ENCODE results near the gene BMPER. TPM values are rescaled to one million over a fixed set of nuclear protein-coding genes. Genes with fewer than 3 reads are reported as not detected.

Gene BMPER
- total RNA-seq, 2 experiments from 2014 or later = not detected

- no peaks in the 10 kb centered on the region for H3K4me1 Mint-ChIP-seq (ENCODE audit: low read depth)
- CTCF ChIA-PET = no interaction called here
- no peaks in the 10 kb centered on the region for H3K27me3 Mint-ChIP-seq
- no peak for DNase-seq
- H3K27ac Mint-ChIP-seq = no peak overlapping the region
- H3K9me3 Mint-ChIP-seq = no peaks in the 10 kb centered on the region
- POLR2A ChIA-PET = no interaction called here
- intact Hi-C loops (cut with micrococcal nuclease) = no loop called here
- H3K36me3 Mint-ChIP-seq = no peaks in the 10 kb centered on the region
- no peak overlapping the region for H3K4me3 Mint-ChIP-seq
Observed at GRCh38 chr7:34070511-34071323, 165.4 kb downstream of the BMPER start.

- Mint-ChIP-seq H3K27me3 (no peaks in the 10 kb centered on the region), H3K27ac (no peak overlapping the region), H3K9me3 (no peaks in the 10 kb centered on the region), H3K4me3 (no peak overlapping the region), H3K4me1 (ENCODE audit: low read depth) (no peaks in the 10 kb centered on the region), H3K36me3 (no peaks in the 10 kb centered on the region)
- ChIA-PET POLR2A (no interaction called here), CTCF (interaction anchor here (1.4 kb wide), 1 partner anchor 14 kb away, joined by 3 read pairs; no protein-coding TSS in a partner anchor)
- no peak for DNase-seq
- intact Hi-C loops (cut with micrococcal nuclease) = no loop called here
Observed at GRCh38 chr7:34073676-34074075, 168.3 kb downstream of the BMPER start.

DNA sequence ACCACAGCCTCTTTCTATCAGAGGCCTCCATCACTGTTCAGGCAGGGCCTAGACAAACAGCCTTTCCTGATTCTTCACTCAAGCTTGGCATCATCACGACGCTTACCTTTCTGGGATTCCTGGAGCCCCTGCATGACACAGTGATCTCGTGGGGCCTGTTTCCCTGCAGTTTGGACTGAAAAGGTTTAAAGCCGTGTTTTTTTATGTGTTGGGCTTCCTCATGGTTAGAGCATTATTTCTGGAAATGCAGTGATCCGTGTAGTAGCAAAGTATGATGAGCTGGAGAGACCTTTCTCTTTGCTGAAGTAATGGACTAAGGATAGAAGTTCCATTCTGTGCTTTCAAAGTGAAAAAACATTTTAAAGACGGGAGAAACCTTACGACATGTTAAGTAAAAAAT is 169.1 kb downstream of the BMPER start:
- no peaks in the 10 kb centered on the region for H3K4me1 Mint-ChIP-seq (ENCODE audit: low read depth)
- no peak for DNase-seq
- H3K27ac Mint-ChIP-seq = no peak overlapping the region
- H3K4me3 Mint-ChIP-seq = no peak overlapping the region
- no peaks in the 10 kb centered on the region for H3K9me3 Mint-ChIP-seq
- intact Hi-C loops (cut with micrococcal nuclease) = no loop called here
- ChIA-PET CTCF (interaction anchor here (1.4 kb wide), 1 partner anchor 13 kb away, joined by 3 read pairs; no protein-coding TSS in a partner anchor), POLR2A (no interaction called here)
- H3K27me3 Mint-ChIP-seq = no peaks in the 10 kb centered on the region
- no peaks in the 10 kb centered on the region for H3K36me3 Mint-ChIP-seq

- ChIA-PET CTCF (no interaction called here), POLR2A (no interaction called here)
- Mint-ChIP-seq H3K4me1 (ENCODE audit: low read depth) (no peaks in the 10 kb centered on the region), H3K9me3 (no peaks in the 10 kb centered on the region), H3K27me3 (no peaks in the 10 kb centered on the region), H3K36me3 (no peaks in the 10 kb centered on the region), H3K27ac (no peak overlapping the region), H3K4me3 (no peak overlapping the region)
- DNase-seq = no peak
- intact Hi-C loops (cut with micrococcal nuclease) = no loop called here
Observed at GRCh38 chr7:34075523-34076370, 170.4 kb downstream of the BMPER start.

DNA sequence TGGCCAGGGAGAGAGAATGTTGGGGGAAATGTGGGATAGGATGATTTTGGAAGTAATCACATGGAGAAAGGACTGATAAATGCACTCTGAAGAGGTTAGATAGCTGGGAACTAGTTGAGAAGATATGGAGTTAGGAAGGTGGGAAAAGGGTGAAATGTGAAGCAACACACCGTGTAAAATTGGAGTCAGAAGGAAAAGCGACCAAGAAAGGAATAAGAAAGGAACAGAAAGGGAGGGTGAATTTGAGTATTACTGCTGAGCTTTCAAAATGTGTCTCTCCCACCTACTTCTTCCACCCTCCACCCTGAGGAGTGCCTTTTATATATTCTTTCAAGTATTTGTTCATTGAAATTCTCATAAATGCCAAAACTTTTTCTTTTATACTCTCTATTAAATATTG is 171.8 kb downstream of the BMPER start:
- no peak for DNase-seq
- Mint-ChIP-seq H3K9me3 (no peaks in the 10 kb centered on the region), H3K4me1 (ENCODE audit: low read depth) (no peaks in the 10 kb centered on the region), H3K4me3 (no peak overlapping the region), H3K27ac (no peak overlapping the region), H3K27me3 (no peaks in the 10 kb centered on the region), H3K36me3 (no peaks in the 10 kb centered on the region)
- intact Hi-C loops (cut with micrococcal nuclease) = no loop called here
- ChIA-PET CTCF (no interaction called here), POLR2A (no interaction called here)

DNA sequence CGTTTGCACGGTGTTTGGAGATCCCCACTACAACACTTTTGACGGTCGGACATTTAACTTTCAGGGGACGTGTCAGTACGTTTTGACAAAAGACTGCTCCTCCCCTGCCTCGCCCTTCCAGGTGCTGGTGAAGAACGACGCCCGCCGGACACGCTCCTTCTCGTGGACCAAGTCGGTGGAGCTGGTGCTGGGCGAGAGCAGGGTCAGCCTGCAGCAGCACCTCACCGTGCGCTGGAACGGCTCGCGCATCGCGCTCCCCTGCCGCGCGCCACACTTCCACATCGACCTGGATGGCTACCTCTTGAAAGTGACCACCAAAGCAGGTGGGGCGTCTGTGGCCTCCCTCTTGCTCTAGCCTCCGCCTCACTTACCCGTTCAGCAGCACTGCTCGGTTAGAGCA is 173.5 kb downstream of the BMPER start:
- no peak overlapping the region for H3K4me3 Mint-ChIP-seq
- H3K27me3 Mint-ChIP-seq = no peaks in the 10 kb centered on the region
- no peak for DNase-seq

GRCh38 chr7:34080513-34080912 is 175.2 kb downstream of the BMPER start:
- intact Hi-C loops (cut with micrococcal nuclease) = no loop called here
- H3K9me3 Mint-ChIP-seq = no peaks in the 10 kb centered on the region
- H3K36me3 Mint-ChIP-seq = no peaks in the 10 kb centered on the region
- H3K27me3 Mint-ChIP-seq = no peaks in the 10 kb centered on the region
- DNase-seq = no peak
- CTCF ChIA-PET = no interaction called here
- no peak overlapping the region for H3K27ac Mint-ChIP-seq
- H3K4me3 Mint-ChIP-seq = no peak overlapping the region
- H3K4me1 Mint-ChIP-seq (ENCODE audit: low read depth) = no peaks in the 10 kb centered on the region
- POLR2A ChIA-PET = no interaction called here

More for the DNA sequence above, 173.5 kb downstream of the BMPER start:
- intact Hi-C loops (cut with micrococcal nuclease) = no loop called here
- Mint-ChIP-seq H3K27ac (no peak overlapping the region), H3K9me3 (no peaks in the 10 kb centered on the region), H3K36me3 (no peaks in the 10 kb centered on the region), H3K4me1 (ENCODE audit: low read depth) (no peaks in the 10 kb centered on the region)
- POLR2A ChIA-PET = no interaction called here
- CTCF ChIA-PET = no interaction called here

- no peak for DNase-seq
- Mint-ChIP-seq H3K36me3 (no peaks in the 10 kb centered on the region), H3K27ac (no peak overlapping the region), H3K4me1 (ENCODE audit: low read depth) (no peaks in the 10 kb centered on the region), H3K27me3 (no peaks in the 10 kb centered on the region), H3K9me3 (no peaks in the 10 kb centered on the region), H3K4me3 (no peak overlapping the region)
- intact Hi-C loops (cut with micrococcal nuclease) = no loop called here
- ChIA-PET POLR2A (no interaction called here), CTCF (no interaction called here)
Observed at GRCh38 chr7:34081935-34082334, 176.6 kb downstream of the BMPER start.

GRCh38 chr7:34083440-34083839 is 178.1 kb downstream of the BMPER start:
- H3K27ac Mint-ChIP-seq = no peak overlapping the region
- H3K4me1 Mint-ChIP-seq (ENCODE audit: low read depth) = no peaks in the 10 kb centered on the region
- no peaks in the 10 kb centered on the region for H3K27me3 Mint-ChIP-seq
- no peaks in the 10 kb centered on the region for H3K36me3 Mint-ChIP-seq
- no peaks in the 10 kb centered on the region for H3K9me3 Mint-ChIP-seq
- no peak for DNase-seq
- intact Hi-C loops (cut with micrococcal nuclease) = no loop called here
- H3K4me3 Mint-ChIP-seq = no peak overlapping the region
- CTCF ChIA-PET = no interaction called here
- POLR2A ChIA-PET = no interaction called here

DNA sequence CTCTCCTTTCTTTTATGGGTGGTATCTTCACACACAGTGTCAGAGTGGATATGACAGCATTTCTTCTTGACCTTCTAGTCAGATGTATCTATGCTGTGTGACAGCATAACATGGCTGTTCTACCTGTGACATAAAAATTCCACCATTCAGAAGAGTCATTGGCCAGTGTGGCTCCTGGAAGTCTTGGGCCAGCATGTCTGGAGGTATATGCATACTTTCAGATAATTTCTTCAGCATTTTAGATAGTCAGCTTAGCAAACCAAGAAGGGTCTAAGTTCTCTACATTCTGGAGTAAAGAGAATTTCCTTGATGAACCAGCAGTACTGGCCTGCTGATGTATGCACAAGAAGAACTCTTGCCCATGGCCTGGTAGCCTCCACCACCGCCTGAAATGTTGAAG is 179.3 kb downstream of the BMPER start:
- Mint-ChIP-seq H3K4me3 (no peak overlapping the region), H3K4me1 (ENCODE audit: low read depth) (no peaks in the 10 kb centered on the region), H3K27me3 (no peaks in the 10 kb centered on the region), H3K27ac (no peak overlapping the region), H3K9me3 (no peaks in the 10 kb centered on the region), H3K36me3 (no peaks in the 10 kb centered on the region)
- intact Hi-C loops (cut with micrococcal nuclease) = no loop called here
- POLR2A ChIA-PET = no interaction called here
- DNase-seq = no peak
- CTCF ChIA-PET = no interaction called here

- H3K9me3 Mint-ChIP-seq = no peaks in the 10 kb centered on the region
- H3K4me3 Mint-ChIP-seq = no peak overlapping the region
- CTCF ChIA-PET = no interaction called here
- H3K27me3 Mint-ChIP-seq = no peaks in the 10 kb centered on the region
- no peak for DNase-seq
- POLR2A ChIA-PET = no interaction called here
- no peaks in the 10 kb centered on the region for H3K36me3 Mint-ChIP-seq
- H3K4me1 Mint-ChIP-seq (ENCODE audit: low read depth) = no peaks in the 10 kb centered on the region
- H3K27ac Mint-ChIP-seq = no peak overlapping the region
- intact Hi-C loops (cut with micrococcal nuclease) = no loop called here
Observed at GRCh38 chr7:34086064-34086463, 180.7 kb downstream of the BMPER start.

- Mint-ChIP-seq H3K27me3 (no peaks in the 10 kb centered on the region), H3K27ac (no peak overlapping the region), H3K4me1 (ENCODE audit: low read depth) (no peaks in the 10 kb centered on the region), H3K36me3 (no peaks in the 10 kb centered on the region), H3K9me3 (no peaks in the 10 kb centered on the region), H3K4me3 (no peak overlapping the region)
- CTCF ChIA-PET = interaction anchor here (0.9 kb wide), 1 partner anchor 13 kb away, joined by 3 read pairs; no protein-coding TSS in a partner anchor
- POLR2A ChIA-PET = no interaction called here
- intact Hi-C loops (cut with micrococcal nuclease) = no loop called here
- no peak for DNase-seq
Observed at GRCh38 chr7:34086981-34087380, 181.6 kb downstream of the BMPER start.

All from activated CD4-positive, alpha-beta memory T cell treated with anti-CD3 and anti-CD28 coated beads for 36 hours (primary cell).